ENCODE results near the gene ARID3B.

GRCh38 chr15:74530771-74531143 lies 10.3 kb upstream of the ARID3B start:
- TF ChIP-seq, protein P1, sequence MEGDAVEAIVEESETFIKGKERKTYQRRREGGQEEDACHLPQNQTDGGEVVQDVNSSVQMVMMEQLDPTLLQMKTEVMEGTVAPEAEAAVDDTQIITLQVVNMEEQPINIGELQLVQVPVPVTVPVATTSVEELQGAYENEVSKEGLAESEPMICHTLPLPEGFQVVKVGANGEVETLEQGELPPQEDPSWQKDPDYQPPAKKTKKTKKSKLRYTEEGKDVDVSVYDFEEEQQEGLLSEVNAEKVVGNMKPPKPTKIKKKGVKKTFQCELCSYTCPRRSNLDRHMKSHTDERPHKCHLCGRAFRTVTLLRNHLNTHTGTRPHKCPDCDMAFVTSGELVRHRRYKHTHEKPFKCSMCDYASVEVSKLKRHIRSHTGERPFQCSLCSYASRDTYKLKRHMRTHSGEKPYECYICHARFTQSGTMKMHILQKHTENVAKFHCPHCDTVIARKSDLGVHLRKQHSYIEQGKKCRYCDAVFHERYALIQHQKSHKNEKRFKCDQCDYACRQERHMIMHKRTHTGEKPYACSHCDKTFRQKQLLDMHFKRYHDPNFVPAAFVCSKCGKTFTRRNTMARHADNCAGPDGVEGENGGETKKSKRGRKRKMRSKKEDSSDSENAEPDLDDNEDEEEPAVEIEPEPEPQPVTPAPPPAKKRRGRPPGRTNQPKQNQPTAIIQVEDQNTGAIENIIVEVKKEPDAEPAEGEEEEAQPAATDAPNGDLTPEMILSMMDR (conservative IDR thresholded peaks at IDR 0.05; ENCODE audit: low read length) = no peak
- TF ChIP-seq EZH2phosphoT487 (IDR thresholded peaks at IDR 0.05; ENCODE audit: borderline replicate concordance, low read depth, low read length) = no peak
